OCI-LY7 (cell line): ENCODE results near the gene BICDL2.

ENCODE experiments used
- EZH2phosphoT487 ChIP-seq: fragments of 200-600 bp; sonication (generic); IDR thresholded peaks from 2 replicates; pipeline ENCODE4 v1.6.1; 2018; ENCODE audit warnings: low read depth, borderline replicate concordance, mild to moderate bottlenecking, mixed run types, antibody characterized with exemption, low read length, moderate library complexity, mixed read lengths
- TF ChIP-seq, protein P1 (sequence below): fragments of 200-600 bp; sonication (generic); conservative IDR thresholded peaks from 2 replicates; pipeline ENCODE4 v1.5.1; 2014; ENCODE audit warnings: mild to moderate bottlenecking, antibody characterized with exemption, low read length, moderate library complexity, mixed read lengths

- TF ChIP-seq EZH2phosphoT487 = no peak
- TF ChIP-seq, protein P1, sequence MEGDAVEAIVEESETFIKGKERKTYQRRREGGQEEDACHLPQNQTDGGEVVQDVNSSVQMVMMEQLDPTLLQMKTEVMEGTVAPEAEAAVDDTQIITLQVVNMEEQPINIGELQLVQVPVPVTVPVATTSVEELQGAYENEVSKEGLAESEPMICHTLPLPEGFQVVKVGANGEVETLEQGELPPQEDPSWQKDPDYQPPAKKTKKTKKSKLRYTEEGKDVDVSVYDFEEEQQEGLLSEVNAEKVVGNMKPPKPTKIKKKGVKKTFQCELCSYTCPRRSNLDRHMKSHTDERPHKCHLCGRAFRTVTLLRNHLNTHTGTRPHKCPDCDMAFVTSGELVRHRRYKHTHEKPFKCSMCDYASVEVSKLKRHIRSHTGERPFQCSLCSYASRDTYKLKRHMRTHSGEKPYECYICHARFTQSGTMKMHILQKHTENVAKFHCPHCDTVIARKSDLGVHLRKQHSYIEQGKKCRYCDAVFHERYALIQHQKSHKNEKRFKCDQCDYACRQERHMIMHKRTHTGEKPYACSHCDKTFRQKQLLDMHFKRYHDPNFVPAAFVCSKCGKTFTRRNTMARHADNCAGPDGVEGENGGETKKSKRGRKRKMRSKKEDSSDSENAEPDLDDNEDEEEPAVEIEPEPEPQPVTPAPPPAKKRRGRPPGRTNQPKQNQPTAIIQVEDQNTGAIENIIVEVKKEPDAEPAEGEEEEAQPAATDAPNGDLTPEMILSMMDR = no peak
Observed at GRCh38 chr16:3028716-3029319, 7.9 kb downstream of the BICDL2 start.
